ENCODE results near the gene TXLNA.
"Not testable (repeated sequence)": the region's sequence is repeated elsewhere in the genome, so short reads cannot be mapped to it uniquely, and the experiment has no call there.

DNA sequence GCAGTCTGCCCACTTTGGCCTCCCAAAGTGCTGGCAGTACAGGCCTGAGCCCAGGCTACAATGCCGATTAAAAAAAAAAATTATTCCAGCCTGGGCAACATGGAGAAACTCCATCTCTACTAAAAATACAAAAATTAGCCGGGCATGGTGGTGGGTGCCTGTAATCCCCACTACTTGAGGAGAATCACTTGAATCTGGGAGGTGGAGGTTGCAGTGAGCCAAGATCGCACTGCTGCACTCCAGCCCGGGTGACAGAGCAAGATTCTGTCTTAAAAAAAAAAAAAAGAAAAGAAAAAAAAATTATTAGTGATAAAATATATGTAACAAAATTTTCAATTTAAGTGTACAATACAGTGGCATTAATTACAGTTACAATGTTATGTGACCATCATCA, 36.2 kb upstream of the TXLNA start:
- TF ChIP-seq POLR2A (IDR thresholded peaks at IDR 0.05), result not testable (repeated sequence)
- TF ChIP-seq, protein P1, sequence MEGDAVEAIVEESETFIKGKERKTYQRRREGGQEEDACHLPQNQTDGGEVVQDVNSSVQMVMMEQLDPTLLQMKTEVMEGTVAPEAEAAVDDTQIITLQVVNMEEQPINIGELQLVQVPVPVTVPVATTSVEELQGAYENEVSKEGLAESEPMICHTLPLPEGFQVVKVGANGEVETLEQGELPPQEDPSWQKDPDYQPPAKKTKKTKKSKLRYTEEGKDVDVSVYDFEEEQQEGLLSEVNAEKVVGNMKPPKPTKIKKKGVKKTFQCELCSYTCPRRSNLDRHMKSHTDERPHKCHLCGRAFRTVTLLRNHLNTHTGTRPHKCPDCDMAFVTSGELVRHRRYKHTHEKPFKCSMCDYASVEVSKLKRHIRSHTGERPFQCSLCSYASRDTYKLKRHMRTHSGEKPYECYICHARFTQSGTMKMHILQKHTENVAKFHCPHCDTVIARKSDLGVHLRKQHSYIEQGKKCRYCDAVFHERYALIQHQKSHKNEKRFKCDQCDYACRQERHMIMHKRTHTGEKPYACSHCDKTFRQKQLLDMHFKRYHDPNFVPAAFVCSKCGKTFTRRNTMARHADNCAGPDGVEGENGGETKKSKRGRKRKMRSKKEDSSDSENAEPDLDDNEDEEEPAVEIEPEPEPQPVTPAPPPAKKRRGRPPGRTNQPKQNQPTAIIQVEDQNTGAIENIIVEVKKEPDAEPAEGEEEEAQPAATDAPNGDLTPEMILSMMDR (IDR thresholded peaks at IDR 0.05), result not testable (repeated sequence)
